ENCODE measurements around the gene EPRS1.

EPRS1 gene

DNA sequence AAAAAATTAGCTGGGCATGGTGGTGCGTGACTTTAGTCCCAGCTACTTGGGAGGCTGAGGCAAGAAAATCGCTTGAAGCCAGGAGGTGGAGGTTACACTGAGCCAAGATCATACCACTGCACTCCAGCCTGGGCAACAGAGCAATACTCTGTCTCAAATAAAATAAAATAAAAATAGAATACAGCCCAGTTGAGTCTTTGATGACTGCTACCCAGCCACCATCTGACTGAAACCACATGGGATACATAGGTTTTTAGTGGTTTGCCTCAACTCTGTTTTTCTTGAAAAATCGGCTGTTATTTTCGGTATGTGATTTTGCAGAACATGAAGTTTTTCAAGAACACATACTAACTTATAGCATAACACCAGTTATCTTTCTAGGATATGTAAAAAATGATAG lies 46.5 kb downstream of the EPRS1 start:
- Histone ChIP-seq H3K79me2 (ENCODE audit: control insufficient read depth, low read length) (no peaks in the 10 kb centered on the region), H3K9me2 (replicated peaks; ENCODE audit: control insufficient read depth, low read length) (no peaks in the 10 kb centered on the region), H4K20me1 (ENCODE audit: control insufficient read depth, insufficient read depth, low read depth, low read length) (no peaks in the 10 kb centered on the region), H3K9me3 (ENCODE audit: control insufficient read depth, insufficient read depth, low read length) (no peaks in the 10 kb centered on the region), H3K4me3 (ENCODE audit: low read length) (no peak overlapping the region), H3K27ac (ENCODE audit: low read depth, low read length) (no peak overlapping the region), H3K4me1 (ENCODE audit: control insufficient read depth, low read length) (no peaks in the 10 kb centered on the region), H3F3A (ENCODE audit: control insufficient read depth, insufficient read depth) (no peaks in the 10 kb centered on the region), H3K4me2 (ENCODE audit: low read length) (no peak overlapping the region), H3K36me3 (ENCODE audit: control insufficient read depth, low read length) (peaks cover 86% of the 10 kb centered on the region), H3K27me3 (ENCODE audit: control insufficient read depth, low read length) (no peaks in the 10 kb centered on the region)
- no peak for TF ChIP-seq EZH2phosphoT487 (IDR thresholded peaks at IDR 0.05; ENCODE audit: borderline replicate concordance, low read length)
- TF ChIP-seq, protein P1, sequence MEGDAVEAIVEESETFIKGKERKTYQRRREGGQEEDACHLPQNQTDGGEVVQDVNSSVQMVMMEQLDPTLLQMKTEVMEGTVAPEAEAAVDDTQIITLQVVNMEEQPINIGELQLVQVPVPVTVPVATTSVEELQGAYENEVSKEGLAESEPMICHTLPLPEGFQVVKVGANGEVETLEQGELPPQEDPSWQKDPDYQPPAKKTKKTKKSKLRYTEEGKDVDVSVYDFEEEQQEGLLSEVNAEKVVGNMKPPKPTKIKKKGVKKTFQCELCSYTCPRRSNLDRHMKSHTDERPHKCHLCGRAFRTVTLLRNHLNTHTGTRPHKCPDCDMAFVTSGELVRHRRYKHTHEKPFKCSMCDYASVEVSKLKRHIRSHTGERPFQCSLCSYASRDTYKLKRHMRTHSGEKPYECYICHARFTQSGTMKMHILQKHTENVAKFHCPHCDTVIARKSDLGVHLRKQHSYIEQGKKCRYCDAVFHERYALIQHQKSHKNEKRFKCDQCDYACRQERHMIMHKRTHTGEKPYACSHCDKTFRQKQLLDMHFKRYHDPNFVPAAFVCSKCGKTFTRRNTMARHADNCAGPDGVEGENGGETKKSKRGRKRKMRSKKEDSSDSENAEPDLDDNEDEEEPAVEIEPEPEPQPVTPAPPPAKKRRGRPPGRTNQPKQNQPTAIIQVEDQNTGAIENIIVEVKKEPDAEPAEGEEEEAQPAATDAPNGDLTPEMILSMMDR (IDR thresholded peaks at IDR 0.05; ENCODE audit: low read depth, low read length, poor library complexity, severe bottlenecking) = no peak
